ENCODE measurements around the gene CNTNAP2. TPM values are rescaled to one million over a fixed set of nuclear protein-coding genes. Genes with fewer than 3 reads are reported as not detected.

CNTNAP2 gene
- total and polyA plus RNA-seq, 2 of the 4 experiments (the other 2 are of a cell fraction): not detected

GRCh38 chr7:148410905-148411304, 2294.3 kb downstream of the CNTNAP2 start:
- Histone ChIP-seq H3K27ac (ENCODE audit: insufficient read depth, low read length) (no peak overlapping the region), H4K8ac (ENCODE audit: low read depth in 2 of 2, low read length in 2 of 2) (no peak overlapping the region), H2AK9ac (replicated peaks; ENCODE audit: low read depth, low read length, poor library complexity) (no peak overlapping the region), H2BK5ac (ENCODE audit: low read depth, low read length, poor library complexity, severe bottlenecking) (no peak overlapping the region), H3K9me3 (ENCODE audit: control insufficient read depth, insufficient read depth, low read length) (peaks cover 4% of the 10 kb centered on the region; the same call in 1 of the 2 replicates), H2AK5ac (ENCODE audit: low read depth, low read length) (no peak overlapping the region), H3K4me1 (ENCODE audit: control insufficient read depth, insufficient read depth, low read length) (no peaks in the 10 kb centered on the region), H3K4me2 (ENCODE audit: low read depth, low read length) (no peak overlapping the region), H2BK15ac (ENCODE audit: low read depth, low read length) (no peak overlapping the region), H3K4ac (ENCODE audit: low read depth, low read length) (no peak overlapping the region), H3K14ac (replicated peaks; ENCODE audit: low read depth, low read length) (no peak overlapping the region), H4K5ac (ENCODE audit: low read depth, low read length) (no peak overlapping the region), H3K23ac (ENCODE audit: low read depth, low read length) (no peak overlapping the region), H2BK120ac (ENCODE audit: low read depth, low read length) (no peak overlapping the region), H3K9me1 (ENCODE audit: insufficient read depth, low read length) (no peaks in the 10 kb centered on the region), H4K91ac (ENCODE audit: insufficient read depth, low read depth, low read length) (no peak overlapping the region), H3K36me3 (ENCODE audit: control insufficient read depth, insufficient read depth, low read length) (no peaks in the 10 kb centered on the region), H3K27me3 (ENCODE audit: control insufficient read depth, insufficient read depth, low read length) (no peaks in the 10 kb centered on the region), H3K9ac (ENCODE audit: low read depth, low read length) (no peak overlapping the region), H3K4me3 (ENCODE audit: insufficient read depth, low read depth, low read length) (no peak overlapping the region), H3K18ac (ENCODE audit: low read depth, low read length) (no peak overlapping the region), H2AFZ (replicated peaks; ENCODE audit: low read length, poor library complexity) (no peak overlapping the region), H4K20me1 (ENCODE audit: insufficient read depth, low read length) (no peaks in the 10 kb centered on the region), H3K56ac (ENCODE audit: extremely low read depth, insufficient read depth, low read length) (no peak overlapping the region), H3K79me1 (ENCODE audit: low read depth in 1 of 2, low read length in 2 of 2) (no peaks in the 10 kb centered on the region), H2BK20ac (ENCODE audit: low read depth, low read length) (no peak overlapping the region)
- no TSS peak for BruUV-seq (replicated peaks)
- no peak for ATAC-seq (ENCODE audit: low read depth)
- CTCF ChIA-PET: no interaction called here
- DNase-seq: no peak
- WGBS, 2 experiments (ENCODE audit: extremely low coverage in 2 of 2, insufficient read length in 1 of 2): no CpG with 5 or more reads among the region's 7 CpGs
- in situ Hi-C loops (cut with MboI; ENCODE audit: low sequenced_read_pairs) (no loop called here), intact Hi-C loops (cut with micrococcal nuclease) (no loop called here), dilution Hi-C loops (cut with HindIII; ENCODE audit: low sequenced_read_pairs, unreplicated experiment) (no loop called here)
- POLR2A ChIA-PET (ENCODE audit: unreplicated experiment): no interaction called here
- TF ChIP-seq BHLHE40 (IDR thresholded peaks at IDR 0.05; ENCODE audit: low read depth, low read length): no peak
- TF ChIP-seq USF2 (IDR thresholded peaks at IDR 0.05; ENCODE audit: low read depth, low read length): no peak
- TF ChIP-seq RFX5 (IDR thresholded peaks at IDR 0.05; ENCODE audit: low read depth, low read length): no peak
- TF ChIP-seq ELK1 (IDR thresholded peaks at IDR 0.05; ENCODE audit: borderline replicate concordance, low read depth, low read length): no peak
- TF ChIP-seq SMC3 (IDR thresholded peaks at IDR 0.05; ENCODE audit: low read depth, low read length): no peak
- no peak for TF ChIP-seq CEBPB (IDR thresholded peaks at IDR 0.05; ENCODE audit: low read depth, low read length)
- no peak for TF ChIP-seq RCOR1 (IDR thresholded peaks at IDR 0.05; ENCODE audit: insufficient replicate concordance, low read length)
- no peak for TF ChIP-seq RAD21 (IDR thresholded peaks at IDR 0.05; ENCODE audit: low read length)
- TF ChIP-seq CTCF (conservative IDR thresholded peaks at IDR 0.05; ENCODE audit: low read depth, low read length): no peak
- no peak for TF ChIP-seq FOS (IDR thresholded peaks at IDR 0.05; ENCODE audit: low read depth, low read length)
- no peak for TF ChIP-seq MAFK (IDR thresholded peaks at IDR 0.05; ENCODE audit: low read depth, low read length)
- no peak for TF ChIP-seq POLR2A (IDR thresholded peaks at IDR 0.05; ENCODE audit: low read depth, low read length)
- TF ChIP-seq MXI1 (IDR thresholded peaks at IDR 0.05; ENCODE audit: borderline replicate concordance, low read depth, low read length): no peak
- TF ChIP-seq MAZ (IDR thresholded peaks at IDR 0.05; ENCODE audit: borderline replicate concordance, low read depth, low read length): no peak
- no peak for TF ChIP-seq NFE2L2 (IDR thresholded peaks at IDR 0.05; ENCODE audit: low read depth, low read length)
- TF ChIP-seq CHD1 (IDR thresholded peaks at IDR 0.05; ENCODE audit: low read depth, low read length): no peak
